NCI-H2196 (cell line): ENCODE measurements around the gene STAM.

ENCODE experiments used
- DNase-seq: peaks from one replicate; lab custom pipeline; 2025; ENCODE audit not compliant: unreplicated experiment; lab: John Stamatoyannopoulos, UW

STAM gene

DNA sequence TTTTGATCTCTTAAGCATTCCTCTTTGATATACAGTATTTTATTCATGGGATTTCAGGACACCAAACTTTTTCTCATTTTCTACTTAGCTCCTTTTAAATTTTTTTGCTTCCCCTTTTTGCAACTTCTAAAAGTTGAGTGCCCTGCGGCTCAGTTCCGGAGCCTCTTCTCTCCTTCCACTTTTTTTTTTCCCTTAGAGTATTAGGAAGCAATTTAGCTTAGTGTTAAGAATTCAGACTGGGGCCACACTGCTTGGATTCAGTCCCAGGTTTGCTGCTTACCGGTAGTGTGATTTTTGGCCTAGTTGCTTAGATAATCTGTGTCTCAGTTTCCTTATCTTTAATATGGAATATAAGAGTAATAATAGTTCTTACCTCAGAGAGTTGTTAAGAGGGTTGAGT, 3.4 kb downstream of the STAM start:
- no peak for DNase-seq

GRCh38 chr10:17648243-17649035, 4.5 kb downstream of the STAM start:
- no peak for DNase-seq

GRCh38 chr10:17649052-17649451, 5.1 kb downstream of the STAM start:
- DNase-seq = no peak

DNA sequence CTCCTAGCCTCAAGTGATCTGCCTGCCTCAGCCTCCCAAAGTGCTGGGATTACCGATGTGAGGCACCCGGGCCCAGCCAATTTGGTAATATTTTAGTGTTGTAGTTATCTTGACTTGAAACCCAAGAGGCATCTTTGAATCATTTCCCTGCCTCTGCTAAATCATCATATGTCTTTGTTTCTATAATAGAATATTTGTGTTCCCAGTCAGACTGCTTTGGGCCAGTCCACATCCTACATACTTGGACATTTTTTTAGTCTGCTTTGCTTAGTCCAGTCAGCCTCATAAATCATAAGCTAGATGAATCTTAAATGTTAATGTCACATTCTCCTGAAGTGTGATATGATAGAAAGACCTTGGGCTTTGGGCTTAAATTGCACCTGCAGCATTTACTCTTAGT, 5.9 kb downstream of the STAM start:
- no peak for DNase-seq

DNA sequence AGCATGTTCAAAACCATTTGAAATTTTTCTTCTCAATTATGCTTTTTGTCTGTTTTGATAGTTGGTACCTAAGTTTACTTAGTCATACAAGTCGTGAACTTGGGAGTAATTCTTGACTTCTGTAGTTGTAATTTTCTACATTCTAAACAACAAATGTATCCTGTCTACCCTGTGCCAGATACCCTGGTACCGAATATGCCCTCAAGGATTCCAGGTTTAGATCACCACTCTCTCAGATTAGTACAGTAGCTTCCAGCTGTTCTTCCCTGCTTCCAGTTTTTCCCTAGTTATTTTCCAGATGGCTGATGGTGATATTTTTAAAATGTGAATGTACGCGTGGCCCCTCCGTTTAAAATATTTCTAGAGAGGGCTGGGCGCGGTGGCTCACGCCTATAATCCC, 6.5 kb downstream of the STAM start:
- no peak for DNase-seq

- no peak for DNase-seq
Observed at GRCh38 chr10:17651896-17652295, 7.9 kb downstream of the STAM start.

- no peak for DNase-seq
Observed at GRCh38 chr10:17652585-17652984, 8.6 kb downstream of the STAM start.

GRCh38 chr10:17655009-17655408, 11.1 kb downstream of the STAM start:
- DNase-seq = no peak

- no peak for DNase-seq
Observed at GRCh38 chr10:17655567-17656146, 11.7 kb downstream of the STAM start.

GRCh38 chr10:17657103-17657500, 13.2 kb downstream of the STAM start:
- no peak for DNase-seq

DNA sequence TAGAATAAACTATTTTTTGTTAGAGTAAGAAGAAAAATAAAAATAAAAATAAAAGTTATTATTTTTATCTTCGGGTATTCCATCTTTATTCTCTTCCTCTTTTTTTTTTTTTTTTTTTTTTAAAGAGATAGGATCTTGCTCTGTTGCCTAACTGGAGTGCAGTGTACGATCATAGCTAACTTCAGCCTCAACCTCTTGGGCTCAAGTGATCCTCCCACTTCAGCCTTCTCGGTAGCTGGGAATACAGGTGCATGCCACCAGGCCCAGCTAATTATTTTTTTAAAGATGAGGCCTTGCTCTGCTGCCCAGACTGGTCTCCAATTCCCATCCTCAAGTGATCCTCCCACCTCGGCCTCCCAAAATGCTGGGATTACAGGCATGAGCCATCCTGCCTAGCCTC, 15.4 kb downstream of the STAM start:
- DNase-seq = no peak

DNA sequence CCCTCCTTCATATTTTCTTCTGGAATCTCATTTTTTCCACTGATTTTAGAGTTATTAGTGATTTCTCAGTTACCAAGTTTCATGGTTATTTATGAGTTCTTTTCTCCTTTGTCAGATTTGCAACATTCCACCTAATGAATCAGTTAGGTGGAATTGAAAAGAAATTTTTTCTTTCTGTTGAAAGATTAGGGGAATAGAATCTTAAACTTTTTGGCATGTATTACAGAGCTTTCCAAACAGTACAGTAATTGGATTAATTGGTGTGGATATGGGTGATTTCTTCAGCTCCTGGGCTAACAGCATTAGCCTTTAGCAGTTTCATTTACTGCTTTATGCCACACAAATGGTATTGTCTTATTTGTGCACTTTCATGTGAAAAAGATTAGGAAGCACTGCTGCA, 17.0 kb downstream of the STAM start:
- DNase-seq = no peak

- no peak for DNase-seq
Observed at GRCh38 chr10:17661510-17661909, 17.6 kb downstream of the STAM start.

- no peak for DNase-seq
Observed at GRCh38 chr10:17662193-17663138, 18.5 kb downstream of the STAM start.

GRCh38 chr10:17663450-17663849, 19.5 kb downstream of the STAM start:
- DNase-seq = no peak

DNA sequence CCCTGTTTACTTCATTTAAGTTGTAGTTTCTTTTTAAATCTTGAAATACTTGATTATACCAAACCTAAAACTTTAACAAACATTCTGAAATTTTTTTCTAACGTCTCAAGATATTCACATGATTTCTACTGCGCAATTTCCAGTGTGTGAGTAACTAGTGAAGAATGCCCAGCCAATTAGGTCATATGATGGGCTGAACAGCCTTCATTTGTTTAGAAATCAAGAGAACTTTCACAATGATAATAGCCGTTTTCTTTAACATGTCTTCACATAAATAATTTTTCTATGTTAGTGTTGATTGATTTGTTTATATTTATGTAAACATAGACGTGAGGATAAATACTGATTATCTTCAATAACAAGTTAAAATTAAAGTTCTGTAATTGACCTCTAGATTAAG, 21.8 kb downstream of the STAM start:
- no peak for DNase-seq

GRCh38 chr10:17668435-17669184, 24.7 kb downstream of the STAM start:
- DNase-seq = no peak

DNA sequence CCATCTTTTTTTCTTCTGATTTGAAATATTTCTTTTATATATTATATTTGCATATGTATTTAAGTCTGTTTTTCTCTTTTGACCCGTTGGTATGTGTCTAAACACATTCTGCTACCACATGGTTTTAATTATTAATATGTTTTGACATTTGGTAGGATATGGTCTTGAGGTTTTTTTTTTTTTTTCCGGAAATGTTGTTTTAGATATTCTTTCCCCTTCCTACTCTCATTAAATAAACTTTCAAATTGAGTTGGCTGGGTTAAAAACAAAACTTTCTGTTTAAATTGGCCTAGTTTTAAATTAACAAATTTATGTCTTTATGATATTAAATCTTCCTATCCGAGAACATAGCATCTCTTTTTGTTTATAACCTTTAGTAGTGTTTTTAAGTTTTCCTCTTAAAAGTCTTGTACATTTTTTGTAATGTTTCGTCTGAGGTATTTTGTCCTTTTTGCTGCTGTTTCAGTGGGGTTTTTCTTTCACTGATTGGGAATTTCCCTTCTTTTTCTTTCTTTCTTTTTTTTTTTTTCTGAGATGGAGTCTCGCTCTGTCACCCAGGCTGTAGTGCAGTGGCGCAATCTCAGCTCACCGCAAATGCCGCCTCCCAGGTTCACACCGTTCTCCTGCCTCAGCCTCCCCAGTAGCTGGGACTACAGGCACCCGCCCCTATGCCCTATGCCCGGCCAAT, 25.4 kb downstream of the STAM start:
- no peak for DNase-seq

DNA sequence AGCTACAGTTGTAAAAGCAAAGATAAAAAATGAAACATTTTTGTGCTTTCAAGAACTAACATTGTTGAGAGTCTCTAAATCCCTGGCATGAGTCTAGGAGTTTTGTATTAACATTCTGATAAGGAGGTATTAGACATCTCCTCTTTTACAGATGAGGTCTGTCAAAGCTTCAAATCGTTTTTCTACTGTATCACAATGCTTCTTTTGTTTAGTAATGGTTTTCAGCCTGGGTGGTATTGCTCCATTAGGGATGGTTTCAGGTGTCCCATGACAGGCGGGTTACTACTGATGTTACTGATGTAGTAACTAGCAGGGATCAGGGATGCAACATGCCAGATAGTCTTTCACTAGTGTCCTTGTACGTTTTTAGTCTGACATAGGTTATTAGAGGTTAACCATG, 27.4 kb downstream of the STAM start:
- no peak for DNase-seq

GRCh38 chr10:17673471-17674061, 29.6 kb downstream of the STAM start:
- no peak for DNase-seq
